DMS79 treated with DMSO at 0.1 percent for 48 hours (cell line): ENCODE measurements around the gene SRGAP1.

Source experiments
- DNase-seq: peaks from one replicate; lab custom pipeline; 2025; lab: John Stamatoyannopoulos, UW

The SRGAP1 gene

DNA sequence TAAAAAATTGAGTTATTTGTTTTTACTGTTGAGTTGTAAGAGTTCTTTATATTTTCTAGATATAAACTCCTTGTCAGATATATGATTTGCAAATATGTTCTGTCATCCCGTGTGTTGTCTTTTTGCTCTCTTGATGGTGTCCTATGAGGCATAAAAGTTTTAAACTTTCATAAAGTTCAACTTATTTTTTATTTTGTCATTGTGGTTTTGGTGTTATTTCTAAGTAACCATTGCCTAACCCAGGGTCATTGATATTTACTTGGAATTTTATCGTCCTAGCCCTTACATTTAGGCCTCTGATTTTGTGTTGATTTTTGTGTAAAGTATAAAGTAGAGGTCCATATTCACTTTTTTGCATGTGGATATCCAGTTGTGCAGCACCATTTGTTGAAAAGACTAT is 63.1 kb downstream of the SRGAP1 start:
- no peak for DNase-seq

DNA sequence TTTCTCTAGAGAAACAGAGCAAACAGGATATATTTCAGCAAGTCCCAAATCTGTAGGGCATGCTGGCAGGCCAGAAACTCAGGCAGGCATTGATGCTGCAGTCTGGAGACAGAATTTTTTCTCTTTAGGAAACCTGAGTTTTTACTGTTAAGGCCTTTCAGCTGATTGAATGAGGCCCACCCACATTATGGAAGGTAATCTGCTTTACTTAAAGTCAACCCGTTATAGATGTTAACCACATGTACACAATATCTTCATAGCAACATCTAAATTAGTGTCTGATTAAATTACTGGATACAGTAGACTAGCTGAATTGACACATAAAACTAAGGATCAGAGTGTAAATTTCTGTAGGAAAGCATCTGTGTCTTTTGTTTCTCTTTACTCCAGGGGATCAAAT is 65.2 kb downstream of the SRGAP1 start:
- no peak for DNase-seq

DNA sequence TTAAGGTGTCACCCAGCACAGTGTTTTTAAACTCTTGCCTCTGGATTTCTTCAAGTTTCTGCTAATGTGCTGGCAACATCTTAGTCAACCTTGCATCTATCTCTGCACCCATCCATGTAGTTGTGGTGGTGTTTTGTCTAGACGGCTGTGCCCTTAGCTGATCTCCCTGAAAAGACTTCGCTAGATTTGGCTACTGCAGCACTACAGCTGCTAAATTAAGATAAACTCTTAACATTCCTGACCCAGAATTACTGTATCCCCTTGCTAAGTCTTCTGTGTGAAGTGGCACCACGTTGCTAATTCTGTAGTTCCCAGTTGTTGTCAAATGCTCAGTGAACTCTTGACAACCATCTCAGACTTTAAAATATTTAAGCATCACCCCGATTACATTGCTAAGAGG is 66.8 kb downstream of the SRGAP1 start:
- no peak for DNase-seq

DNA sequence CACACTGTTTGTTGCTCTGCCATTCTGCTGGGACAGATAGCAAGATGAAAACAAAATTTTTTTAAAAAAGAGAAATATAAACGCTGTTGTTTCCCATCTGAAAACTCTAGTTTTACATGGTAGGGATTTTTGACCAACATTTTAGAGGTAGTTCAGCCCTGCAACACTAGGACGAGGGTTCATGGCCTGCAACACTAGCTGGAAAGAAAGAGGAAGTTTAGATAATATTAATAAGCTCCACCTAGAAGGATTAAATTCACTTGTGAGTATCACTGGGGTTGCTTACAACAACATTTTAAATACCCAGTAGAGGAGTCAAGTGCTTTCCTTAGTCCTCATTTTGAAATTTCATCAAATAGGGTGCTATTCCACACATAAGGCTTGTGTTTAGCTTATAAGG is 68.2 kb downstream of the SRGAP1 start:
- no peak for DNase-seq

GRCh38 chr12:63913929-63914328 is 69.4 kb downstream of the SRGAP1 start:
- DNase-seq: no peak

GRCh38 chr12:63915105-63915800 is 70.8 kb downstream of the SRGAP1 start:
- no peak for DNase-seq

DNA sequence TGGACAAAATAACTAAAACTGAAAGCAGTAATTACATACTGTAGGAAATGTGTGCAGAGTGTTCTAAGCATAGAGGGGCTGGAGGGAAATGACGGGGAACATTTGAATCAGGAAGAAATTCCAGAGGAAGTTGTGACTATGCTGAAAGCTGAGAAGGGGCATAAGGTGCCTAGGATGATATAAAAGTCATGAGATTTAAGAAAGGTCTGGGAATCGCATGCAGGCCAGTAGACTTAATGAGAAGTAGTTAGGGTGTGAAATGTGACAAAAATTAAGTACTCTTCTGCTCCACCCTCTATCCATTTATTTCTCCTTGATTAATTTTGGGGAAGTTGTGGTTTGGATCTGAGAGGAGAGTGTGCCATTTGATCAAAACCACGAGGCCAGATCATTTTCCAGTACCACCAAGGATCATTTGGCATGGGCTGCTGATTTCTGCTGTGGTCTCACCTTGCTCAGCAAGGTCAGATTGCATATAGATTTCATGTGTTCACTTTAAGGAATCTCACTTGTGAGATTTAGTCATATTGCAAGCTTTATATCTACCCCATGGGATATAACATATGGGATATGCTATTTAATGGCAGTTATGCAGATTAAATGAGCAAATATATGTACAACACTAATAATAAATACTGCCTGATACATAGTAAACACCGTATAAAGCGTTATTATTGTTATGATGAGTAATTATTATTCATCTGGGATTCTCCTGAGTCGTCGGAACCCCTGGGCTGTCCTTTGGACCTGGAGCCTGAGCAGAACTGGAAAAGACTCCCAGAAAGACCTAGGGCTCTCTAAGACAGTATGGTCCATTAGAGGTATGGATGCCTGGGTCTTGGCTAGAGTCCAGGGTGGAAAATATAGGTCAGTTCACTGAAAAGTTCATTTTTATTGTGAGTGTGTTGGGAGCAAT is 72.3 kb downstream of the SRGAP1 start:
- no peak for DNase-seq

- no peak for DNase-seq
These were observed 73.0 kb downstream of the SRGAP1 start for GRCh38 chr12:63917477-63917862.

DNA sequence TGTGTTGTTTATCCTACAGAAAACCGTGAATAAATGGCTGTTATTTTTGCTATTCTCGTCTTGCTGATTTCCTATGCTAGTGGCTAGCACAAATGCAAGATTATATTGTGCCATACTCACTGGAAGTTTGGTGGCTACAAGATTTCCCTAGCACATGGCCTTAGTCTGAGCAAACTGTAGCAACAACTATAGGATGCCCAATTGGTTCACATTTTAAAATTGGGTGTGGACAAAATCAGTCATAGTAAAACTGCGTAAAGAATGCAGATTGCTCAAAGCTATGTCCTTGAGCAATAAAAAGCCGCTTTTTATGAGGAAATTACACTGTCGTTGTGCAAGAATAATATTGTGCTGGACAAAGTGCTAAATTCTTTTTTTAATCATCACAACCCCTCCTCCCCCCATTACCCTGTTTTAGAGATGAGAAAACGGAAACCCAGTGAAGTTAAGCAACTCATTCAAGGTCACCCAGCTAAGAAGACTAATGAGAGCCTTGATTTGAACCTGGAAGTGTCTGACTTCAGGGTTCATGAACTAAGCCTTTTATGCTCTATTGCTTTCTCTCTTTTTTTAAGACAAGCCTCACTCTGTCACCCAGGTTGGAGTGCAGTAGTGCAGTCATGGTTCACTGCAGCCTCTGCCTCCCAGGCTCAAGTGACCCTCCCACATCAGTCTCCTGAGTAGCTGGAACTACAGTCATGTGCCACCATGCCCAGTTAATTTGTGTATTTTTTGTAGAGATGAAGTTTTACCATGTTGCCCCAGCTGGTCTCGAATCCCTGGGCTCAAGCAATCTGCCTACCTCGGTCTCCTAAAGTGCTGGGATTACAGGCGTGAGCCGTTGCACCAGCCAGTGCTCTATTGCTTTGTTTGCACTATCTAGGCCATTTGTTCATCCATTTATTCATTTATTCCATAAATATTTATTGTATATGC is 73.6 kb downstream of the SRGAP1 start:
- DNase-seq: peak; percentile 24

DNA sequence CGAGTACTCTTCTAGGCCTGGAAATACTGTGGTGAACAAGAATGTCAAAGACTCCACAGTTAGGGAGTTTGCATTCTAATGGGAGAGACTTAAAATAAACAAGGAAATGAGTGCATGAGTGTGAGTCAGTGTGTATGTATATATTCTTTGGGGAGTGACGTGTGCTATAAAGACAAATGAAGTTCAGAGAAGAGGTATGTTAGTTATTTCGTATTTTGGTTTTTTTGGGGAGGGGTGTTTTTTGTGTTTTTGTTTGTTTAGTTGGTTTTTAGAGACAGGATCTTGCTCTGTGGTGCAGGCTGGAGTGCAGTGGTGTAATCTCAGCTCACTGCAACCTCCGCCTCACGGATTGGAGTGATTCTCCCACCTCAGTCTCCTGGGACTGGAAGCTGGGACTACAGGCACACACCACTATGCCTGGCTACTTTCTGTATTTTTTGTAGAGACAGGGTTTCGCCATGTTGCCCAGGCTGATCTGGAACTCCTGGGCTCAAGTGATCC is 74.3 kb downstream of the SRGAP1 start:
- DNase-seq: no peak

DNA sequence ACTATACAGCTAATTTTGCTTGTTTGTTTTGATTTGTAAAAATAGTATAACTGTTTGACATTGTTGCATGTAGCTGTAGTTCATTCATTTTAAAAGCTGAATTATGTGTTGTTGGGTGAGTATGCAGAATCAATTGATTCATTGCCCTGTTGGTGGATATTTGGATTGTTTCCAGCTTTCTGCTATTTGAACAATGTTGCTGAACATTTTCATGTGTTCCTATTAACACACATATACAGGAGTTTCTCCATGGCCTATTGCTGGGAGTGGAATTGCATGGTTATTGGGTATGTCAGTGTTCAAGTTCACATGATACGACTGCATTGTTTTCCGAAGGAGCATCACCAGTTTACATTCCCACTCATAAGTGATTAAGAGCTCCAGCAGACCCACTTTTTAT is 75.3 kb downstream of the SRGAP1 start:
- DNase-seq: no peak

DNA sequence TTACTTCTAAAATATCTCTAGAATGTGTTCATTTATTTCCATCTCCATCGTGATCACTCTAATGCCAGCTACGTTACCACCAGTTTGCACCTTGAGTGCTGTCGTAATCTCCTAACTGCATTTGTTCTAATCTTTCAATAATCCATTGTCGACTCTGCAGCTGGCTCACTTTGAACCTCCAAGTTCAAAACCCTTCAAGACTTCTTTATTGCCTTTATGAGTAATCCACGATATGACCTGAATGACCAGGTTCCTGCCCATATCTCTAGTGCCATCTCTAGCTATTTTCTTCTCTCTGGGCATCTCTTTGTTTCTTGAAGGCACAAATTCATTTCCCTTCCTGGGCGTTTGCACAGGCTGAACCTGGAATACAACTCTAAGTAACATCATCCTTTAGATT is 76.7 kb downstream of the SRGAP1 start:
- no peak for DNase-seq

DNA sequence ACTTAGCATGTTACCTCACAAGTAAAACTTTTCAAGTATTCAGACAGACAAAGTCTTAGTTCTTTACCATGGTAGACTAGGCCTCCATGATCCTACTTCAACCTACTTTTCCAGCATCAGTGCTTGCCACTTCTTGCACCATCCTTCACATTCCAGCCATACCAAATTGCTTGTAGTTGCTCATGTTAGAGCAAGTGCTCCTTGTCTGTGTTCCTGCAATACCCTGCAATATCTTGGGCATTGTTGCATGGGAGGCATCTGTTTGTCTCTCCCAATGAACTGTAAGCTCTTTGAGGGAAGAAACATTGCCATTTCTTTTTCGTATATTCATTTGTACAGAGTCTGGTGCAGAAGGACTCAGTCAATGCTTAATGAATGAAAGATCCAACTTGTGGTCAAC is 78.0 kb downstream of the SRGAP1 start:
- DNase-seq: no peak

GRCh38 chr12:63924781-63925180 is 80.3 kb downstream of the SRGAP1 start:
- no peak for DNase-seq

- no peak for DNase-seq
These were observed 83.0 kb downstream of the SRGAP1 start for GRCh38 chr12:63927511-63927910.

GRCh38 chr12:63928305-63928704 is 83.8 kb downstream of the SRGAP1 start:
- no peak for DNase-seq

DNA sequence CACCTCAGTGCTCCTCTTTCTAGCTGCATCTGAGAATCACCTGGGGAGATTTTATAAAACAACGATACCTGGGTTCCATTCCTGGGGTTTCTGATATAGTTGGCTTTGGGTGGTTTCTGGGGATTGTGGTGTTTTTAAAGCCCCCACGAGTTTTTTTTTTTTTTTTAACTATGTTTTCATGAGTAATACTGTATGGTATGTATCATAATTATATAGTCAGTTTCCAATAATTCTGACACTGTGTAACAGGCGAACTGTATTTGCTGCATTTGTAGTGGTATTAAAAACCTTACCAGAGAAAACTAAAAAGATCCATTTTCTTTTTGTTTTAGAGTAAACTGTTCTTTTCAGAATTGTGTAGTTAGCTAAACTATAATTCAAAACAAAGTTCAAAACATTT is 84.9 kb downstream of the SRGAP1 start:
- DNase-seq: no peak

GRCh38 chr12:63930971-63931370 is 86.5 kb downstream of the SRGAP1 start:
- no peak for DNase-seq

DNA sequence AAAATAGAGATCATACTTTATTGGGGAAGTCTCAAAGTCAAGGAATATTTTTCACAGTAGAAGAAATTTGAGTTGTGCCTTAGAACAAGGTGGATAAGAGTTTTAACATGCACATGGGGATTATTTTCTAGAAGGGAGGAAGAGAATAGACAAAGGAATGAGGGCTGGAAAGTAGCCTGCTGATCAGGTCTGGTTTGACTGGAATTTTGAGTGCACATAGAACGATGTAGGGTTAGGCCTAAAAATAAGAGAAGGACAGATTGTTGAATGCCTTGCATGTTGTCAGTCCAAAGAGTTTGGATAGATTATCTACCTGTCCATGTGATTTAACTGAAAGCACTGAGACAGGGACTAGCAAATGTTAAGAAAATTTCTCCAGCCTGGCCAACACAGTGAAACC is 87.2 kb downstream of the SRGAP1 start:
- no peak for DNase-seq

DNA sequence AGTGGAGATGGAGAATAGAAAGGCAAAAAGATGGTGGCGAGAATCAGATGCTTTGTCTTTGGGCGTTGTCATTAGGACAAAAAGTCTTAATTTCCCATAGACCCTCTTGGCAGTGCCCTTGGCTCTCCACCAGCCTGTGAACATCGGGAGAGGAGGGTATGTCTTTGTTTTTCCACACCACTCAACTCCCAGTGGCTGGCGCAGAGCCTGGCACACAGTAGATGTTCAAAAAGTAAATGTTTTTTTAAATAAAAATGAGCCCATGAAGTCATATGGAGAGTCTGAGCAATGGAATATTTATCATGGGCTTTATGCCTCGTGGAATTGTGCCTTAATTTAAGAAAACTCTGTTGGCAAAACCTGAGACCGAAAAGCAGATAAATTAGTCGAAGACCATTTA is 90.4 kb downstream of the SRGAP1 start:
- DNase-seq: no peak

DNA sequence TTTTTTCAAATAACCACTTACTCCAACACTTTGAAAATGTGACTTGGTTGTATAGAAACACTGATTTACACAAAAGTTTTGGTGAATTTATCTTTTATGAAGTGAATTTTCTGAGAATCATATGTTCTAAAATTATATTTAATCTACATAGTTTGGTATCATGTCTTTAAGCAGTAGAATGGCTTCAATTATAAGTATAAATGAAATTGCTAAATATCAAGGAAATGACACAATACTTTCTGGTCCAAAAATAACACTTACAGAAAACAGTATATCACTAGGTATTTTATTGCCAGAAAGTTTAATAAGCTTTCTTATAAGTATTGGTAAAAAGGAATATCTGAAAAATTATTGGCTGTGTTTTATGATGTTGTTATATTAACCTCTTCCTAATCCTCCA is 90.9 kb downstream of the SRGAP1 start:
- no peak for DNase-seq
